K562 (cell line): ENCODE results near the gene ZNF775. TPM values are rescaled to one million over a fixed set of nuclear protein-coding genes. Genes with fewer than 3 reads are reported as not detected.

Experiments
- CEBPG ChIP-seq, 3 experiments: fragments of 200-800 bp in 1 of 3; sonication (Bioruptor generic) in 1 of 3; sonication (generic) in 1 of 3; formaldehyde crosslinking in 1 of 3; IDR thresholded peaks in 2 of 3; conservative IDR thresholded peaks in 1 of 3; 2 replicates each; pipeline versions ENCODE4 v1.6.1 to v1.8.0; 2016 to 2022; ENCODE audit warnings: missing compliant biosample characterization in 2 of 3, missing genetic modification characterization in 2 of 3, mild to moderate bottlenecking in 1 of 3, missing genetic modification reagents in 1 of 3
- CTBP1 ChIP-seq: fragments of 450-650 bp; IDR thresholded peaks from 2 replicates; pipeline ENCODE4 v1.6.1; 2016; ENCODE audit warnings: borderline replicate concordance
- DDX20 ChIP-seq: fragments of 450-650 bp; IDR thresholded peaks from 2 replicates; pipeline ENCODE4 v1.6.1; 2016; ENCODE audit warnings: missing genetic modification characterization, low read depth, mild to moderate bottlenecking, missing compliant biosample characterization, moderate library complexity
- NR2C1 ChIP-seq, 2 experiments: fragments of 450-650 bp; IDR thresholded peaks; 2 replicates each; pipeline ENCODE4 v1.6.1; 2017; ENCODE audit warnings: mild to moderate bottlenecking in 2 of 2, antibody characterized with exemption in 1 of 2, inconsistent platforms in 1 of 2, missing compliant biosample characterization in 1 of 2, missing genetic modification characterization in 1 of 2
- OTX1 ChIP-seq: fragments of 450-650 bp; formaldehyde crosslinking; IDR thresholded peaks from 2 replicates; pipeline ENCODE4 v1.4.0; 2022; ENCODE audit warnings: mild to moderate bottlenecking
- RBM17 ChIP-seq: fragments of 200-400 bp; formaldehyde crosslinking; IDR thresholded peaks from 2 replicates; pipeline ENCODE4 v1.6.1; 2017; ENCODE audit warnings: low read depth, mild to moderate bottlenecking, low read length, borderline replicate concordance
- SMC3 ChIP-seq: conservative IDR thresholded peaks from 2 replicates; pipeline ENCODE4 v1.6.1; 2011; ENCODE audit warnings: low read depth, low read length, improper control_type of control experiment; ENCODE audit not compliant: insufficient read depth
- TBP ChIP-seq: optimal IDR thresholded peaks from 2 replicates; pipeline ENCODE3; 2011; ENCODE audit warnings: low read depth, low read length, improper control_type of control experiment
- U2AF1 ChIP-seq: fragments of 200-400 bp; formaldehyde crosslinking; optimal IDR thresholded peaks from 2 replicates; pipeline ENCODE3; 2017; ENCODE audit warnings: mild to moderate bottlenecking, low read depth, low read length, moderate library complexity
- ZNF165 ChIP-seq: fragments of 250-450 bp; sonication (Bioruptor Pico); IDR thresholded peaks from 2 replicates; pipeline ENCODE4 v1.4.0; 2020; ENCODE audit warnings: borderline replicate concordance
- ZNF253 ChIP-seq: fragments of 250-450 bp; sonication (Bioruptor Pico); conservative IDR thresholded peaks from 2 replicates; pipeline ENCODE4 v1.6.1; 2021; ENCODE audit warnings: mild to moderate bottlenecking
- ZNF3 ChIP-seq: fragments of 250-450 bp; sonication (Bioruptor Pico); IDR thresholded peaks from 2 replicates; pipeline ENCODE4 v1.5.0; 2021; ENCODE audit warnings: mild to moderate bottlenecking, moderate library complexity
- ZNF431 ChIP-seq: sonication (generic); formaldehyde crosslinking; IDR thresholded peaks from 2 replicates; pipeline ENCODE4 v1.8.0; 2022; ENCODE audit warnings: mild to moderate bottlenecking, missing genetic modification reagents
- ZNF57 ChIP-seq: fragments of 450-650 bp; formaldehyde crosslinking; IDR thresholded peaks from 2 replicates; pipeline ENCODE4 v1.4.0; 2020; ENCODE audit warnings: mild to moderate bottlenecking, moderate library complexity
- ZNF695 ChIP-seq: fragments of 450-650 bp; formaldehyde crosslinking; IDR thresholded peaks from 2 replicates; pipeline ENCODE4 v1.4.0; 2020; ENCODE audit warnings: mild to moderate bottlenecking, moderate library complexity
- ZNF76 ChIP-seq: fragments of 250-450 bp; sonication (Bioruptor Pico); IDR thresholded peaks from 2 replicates; pipeline ENCODE4 v1.4.0; 2020; ENCODE audit warnings: mild to moderate bottlenecking, moderate library complexity, borderline replicate concordance
- ZNF764 ChIP-seq: fragments of 250-450 bp; sonication (Bioruptor Pico); IDR thresholded peaks from 2 replicates; pipeline ENCODE4 v1.4.0; 2020; ENCODE audit warnings: low read depth, mild to moderate bottlenecking, moderate library complexity
- polyA plus RNA-seq, 8 experiments: library from polyadenylated mRNA; depleted of rRNA in 4 of 8; stranded (reverse) in 5 of 8; unstranded in 3 of 8; fragments of >200 nt; fragmentation: Nextera tagmentation in 2 of 8; fragmentation: Illumina TruSeq in 1 of 8; extraction: Ambion mirVana in 2 of 8; extraction: Trizol in 1 of 8; gene quantifications; 2 replicates each; pipeline versions ENCODE4 v1.2.1 to v1.2.3, GENCODE V29; 2011 to 2014; ENCODE audit warnings: inconsistent platforms in 1 of 8, missing spikeins in 1 of 8
- total RNA-seq, 7 experiments: library from RNA; depleted of rRNA in 6 of 7; stranded (reverse); fragments of >200 nt in 6 of 7; fragmentation: Illumina TruSeq in 2 of 7; extraction: Trizol in 2 of 7; gene quantifications; 2 replicates each; pipeline versions ENCODE4 v1.2.1 to v1.2.3, GENCODE V29; 2011 to 2021; ENCODE audit warnings: low replicate concordance in 1 of 7
- TF ChIP-seq, protein P1 (sequence below): sonication (generic); formaldehyde crosslinking; IDR thresholded peaks from 2 replicates; pipeline ENCODE4 v1.8.0; 2022; ENCODE audit warnings: mild to moderate bottlenecking, missing genetic modification reagents
- TF ChIP-seq, protein P2 (sequence below): fragments of 250-450 bp; sonication (Bioruptor Pico); IDR thresholded peaks from 2 replicates; pipeline ENCODE4 v1.8.0; 2021; ENCODE audit warnings: borderline replicate concordance, mild to moderate bottlenecking, moderate library complexity; ENCODE audit not compliant: poor library complexity, severe bottlenecking
- TF ChIP-seq, protein P3 (sequence below): fragments of 450-650 bp; IDR thresholded peaks from 2 replicates; pipeline ENCODE4 v1.6.1; 2018; ENCODE audit not compliant: partially characterized antibody
- TF ChIP-seq, protein P4 (sequence below): fragments of 450-650 bp; conservative IDR thresholded peaks from 2 replicates; pipeline ENCODE4 v1.6.1; 2016; ENCODE audit warnings: missing genetic modification characterization, low read depth, mild to moderate bottlenecking, missing compliant biosample characterization, moderate library complexity

Gene ZNF775
- total and polyA plus RNA-seq, 9 of the 15 experiments (the other 6 are each of a cell fraction or from before 2014, with no cell fraction given) = 0.04 to 18.7 (median 4.9) TPM

DNA sequence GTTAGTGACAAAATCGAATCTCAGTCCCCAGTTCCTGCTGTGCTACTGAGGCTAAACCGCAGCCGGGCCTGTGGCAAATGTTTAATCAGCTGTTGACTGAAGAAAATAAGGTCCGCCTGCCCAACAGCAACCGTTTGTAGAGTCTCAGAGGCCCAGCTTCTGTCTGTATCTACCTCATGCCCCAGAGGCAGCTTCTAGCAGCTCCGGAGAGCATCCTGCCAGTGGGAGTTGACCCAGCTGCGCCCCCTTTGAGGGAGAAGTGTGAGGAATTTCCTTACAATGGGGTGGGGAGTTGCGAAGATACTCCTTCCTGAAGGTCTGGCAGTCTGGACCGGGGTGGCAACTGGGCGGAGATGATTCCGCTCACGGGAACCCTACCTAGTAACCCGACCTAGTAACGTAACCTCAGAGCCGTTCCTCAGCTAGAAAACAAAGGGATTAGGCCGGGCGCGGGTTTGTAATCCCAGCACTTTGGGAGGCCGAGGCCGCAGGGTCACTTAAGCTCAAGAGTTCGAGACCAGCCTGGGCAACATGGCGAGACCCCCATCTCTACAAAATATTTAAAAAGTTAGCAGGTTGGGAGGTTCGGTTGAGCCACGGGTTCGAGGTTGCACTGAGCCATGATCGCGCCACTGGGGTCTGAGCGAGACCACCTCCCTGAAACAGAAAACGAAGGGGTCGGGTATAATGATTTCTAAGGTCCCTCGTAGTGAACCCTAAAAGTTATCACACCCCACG is 846 bp upstream of the ZNF775 start (continued):
- TF ChIP-seq, protein P1, sequence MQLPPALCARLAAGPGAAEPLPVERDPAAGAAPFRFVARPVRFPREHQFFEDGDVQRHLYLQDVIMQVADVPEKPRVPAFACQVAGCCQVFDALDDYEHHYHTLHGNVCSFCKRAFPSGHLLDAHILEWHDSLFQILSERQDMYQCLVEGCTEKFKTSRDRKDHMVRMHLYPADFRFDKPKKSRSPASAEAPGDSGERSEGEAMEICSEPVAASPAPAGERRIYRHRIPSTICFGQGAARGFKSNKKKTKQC (CRISPR knock-in tag) = no peak
- TF ChIP-seq ZNF695 (CRISPR knock-in tag) = no peak
- TF ChIP-seq RBM17 = no peak
- no peak for TF ChIP-seq OTX1 (CRISPR knock-in tag)
- TF ChIP-seq, protein P2, sequence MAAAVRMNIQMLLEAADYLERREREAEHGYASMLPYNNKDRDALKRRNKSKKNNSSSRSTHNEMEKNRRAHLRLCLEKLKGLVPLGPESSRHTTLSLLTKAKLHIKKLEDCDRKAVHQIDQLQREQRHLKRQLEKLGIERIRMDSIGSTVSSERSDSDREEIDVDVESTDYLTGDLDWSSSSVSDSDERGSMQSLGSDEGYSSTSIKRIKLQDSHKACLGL (CRISPR knock-in tag) = no peak
- TF ChIP-seq, protein P3, sequence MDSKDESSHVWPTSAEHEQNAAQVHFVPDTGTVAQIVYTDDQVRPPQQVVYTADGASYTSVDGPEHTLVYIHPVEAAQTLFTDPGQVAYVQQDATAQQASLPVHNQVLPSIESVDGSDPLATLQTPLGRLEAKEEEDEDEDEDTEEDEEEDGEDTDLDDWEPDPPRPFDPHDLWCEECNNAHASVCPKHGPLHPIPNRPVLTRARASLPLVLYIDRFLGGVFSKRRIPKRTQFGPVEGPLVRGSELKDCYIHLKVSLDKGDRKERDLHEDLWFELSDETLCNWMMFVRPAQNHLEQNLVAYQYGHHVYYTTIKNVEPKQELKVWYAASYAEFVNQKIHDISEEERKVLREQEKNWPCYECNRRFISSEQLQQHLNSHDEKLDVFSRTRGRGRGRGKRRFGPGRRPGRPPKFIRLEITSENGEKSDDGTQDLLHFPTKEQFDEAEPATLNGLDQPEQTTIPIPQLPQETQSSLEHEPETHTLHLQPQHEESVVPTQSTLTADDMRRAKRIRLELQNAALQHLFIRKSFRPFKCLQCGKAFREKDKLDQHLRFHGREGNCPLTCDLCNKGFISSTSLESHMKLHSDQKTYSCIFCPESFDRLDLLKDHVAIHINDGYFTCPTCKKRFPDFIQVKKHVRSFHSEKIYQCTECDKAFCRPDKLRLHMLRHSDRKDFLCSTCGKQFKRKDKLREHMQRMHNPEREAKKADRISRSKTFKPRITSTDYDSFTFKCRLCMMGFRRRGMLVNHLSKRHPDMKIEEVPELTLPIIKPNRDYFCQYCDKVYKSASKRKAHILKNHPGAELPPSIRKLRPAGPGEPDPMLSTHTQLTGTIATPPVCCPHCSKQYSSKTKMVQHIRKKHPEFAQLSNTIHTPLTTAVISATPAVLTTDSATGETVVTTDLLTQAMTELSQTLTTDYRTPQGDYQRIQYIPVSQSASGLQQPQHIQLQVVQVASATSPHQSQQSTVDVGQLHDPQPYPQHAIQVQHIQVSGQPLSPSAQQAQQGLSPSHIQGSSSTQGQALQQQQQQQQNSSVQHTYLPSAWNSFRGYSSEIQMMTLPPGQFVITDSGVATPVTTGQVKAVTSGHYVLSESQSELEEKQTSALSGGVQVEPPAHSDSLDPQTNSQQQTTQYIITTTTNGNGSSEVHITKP = no peak
- no peak for TF ChIP-seq ZNF431 (CRISPR knock-in tag)
- peak; percentile 33; the same call in 1 of the 2 replicates for TF ChIP-seq ZNF764 (CRISPR knock-in tag)
- peak; percentile 52 for TF ChIP-seq TBP
- TF ChIP-seq U2AF1 = no peak
- no peak for TF ChIP-seq ZNF165
- no peak for TF ChIP-seq ZNF76 (CRISPR knock-in tag)
- TF ChIP-seq, protein P4, sequence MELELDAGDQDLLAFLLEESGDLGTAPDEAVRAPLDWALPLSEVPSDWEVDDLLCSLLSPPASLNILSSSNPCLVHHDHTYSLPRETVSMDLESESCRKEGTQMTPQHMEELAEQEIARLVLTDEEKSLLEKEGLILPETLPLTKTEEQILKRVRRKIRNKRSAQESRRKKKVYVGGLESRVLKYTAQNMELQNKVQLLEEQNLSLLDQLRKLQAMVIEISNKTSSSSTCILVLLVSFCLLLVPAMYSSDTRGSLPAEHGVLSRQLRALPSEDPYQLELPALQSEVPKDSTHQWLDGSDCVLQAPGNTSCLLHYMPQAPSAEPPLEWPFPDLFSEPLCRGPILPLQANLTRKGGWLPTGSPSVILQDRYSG (tag) = no peak
- TF ChIP-seq CEBPG (CRISPR knock-in tag; IDR thresholded peaks at IDR 0.05) = 0 out of 2 replicates have a peak, but pooled peaks have one; percentile 8
- TF ChIP-seq CEBPG (tag; conservative IDR thresholded peaks at IDR 0.05 in 1 of 2, IDR thresholded peaks at IDR 0.05 in 1 of 2) = no peak
- no peak for TF ChIP-seq ZNF253 (CRISPR knock-in tag)
- TF ChIP-seq CTBP1 = peak; percentile 73; the same call in 1 of the 2 replicates
- TF ChIP-seq SMC3 = 0 out of 2 replicates have a peak, but pooled peaks have one; percentile 4
- TF ChIP-seq ZNF57 (CRISPR knock-in tag) = no peak
- no peak for TF ChIP-seq NR2C1 (IDR thresholded peaks at IDR 0.05)
- TF ChIP-seq NR2C1 (tag; IDR thresholded peaks at IDR 0.05) = 0 out of 2 replicates have a peak, but pooled peaks have one; percentile 8
- no peak for TF ChIP-seq DDX20 (tag)
- TF ChIP-seq ZNF3 (CRISPR knock-in tag) = no peak
